Fibroblast of skin of back (primary cell): ENCODE data around the gene TCIRG1.

Experiments used
- DNase-seq: peaks from one replicate; pipeline ENCODE4 v3.0.0-alpha.2; 2013

The TCIRG1 gene

GRCh38 chr11:68051191-68052136 is 12.6 kb downstream of the TCIRG1 start:
- DNase-seq, result no peak

GRCh38 chr11:68052137-68052873 is 13.5 kb downstream of the TCIRG1 start:
- DNase-seq, result no peak

GRCh38 chr11:68053117-68053516 is 14.3 kb downstream of the TCIRG1 start:
- peak; percentile 21 for DNase-seq

- DNase-seq, result no peak
Measured at GRCh38 chr11:68053981-68054812, 15.4 kb downstream of the TCIRG1 start.

GRCh38 chr11:68056317-68057285 is 17.8 kb downstream of the TCIRG1 start:
- peak; percentile 16 for DNase-seq

- DNase-seq, result no peak
Measured at GRCh38 chr11:68057807-68058206, 19.0 kb downstream of the TCIRG1 start.

GRCh38 chr11:68061508-68061907 is 22.7 kb downstream of the TCIRG1 start:
- no peak for DNase-seq

GRCh38 chr11:68064926-68065325 is 26.1 kb downstream of the TCIRG1 start:
- no peak for DNase-seq

- no peak for DNase-seq
Measured at GRCh38 chr11:68065841-68066240, 27.0 kb downstream of the TCIRG1 start.

GRCh38 chr11:68066742-68067141 is 27.9 kb downstream of the TCIRG1 start:
- DNase-seq, result no peak

GRCh38 chr11:68067991-68068390 is 29.2 kb downstream of the TCIRG1 start:
- DNase-seq, result no peak

GRCh38 chr11:68071281-68072048 is 32.6 kb downstream of the TCIRG1 start:
- DNase-seq, result no peak

GRCh38 chr11:68074584-68075352 is 35.9 kb downstream of the TCIRG1 start:
- DNase-seq, result no peak

- DNase-seq, result no peak
Measured at GRCh38 chr11:68076371-68077042, 37.7 kb downstream of the TCIRG1 start.

GRCh38 chr11:68077617-68078582 is 39.1 kb downstream of the TCIRG1 start:
- no peak for DNase-seq

- DNase-seq, result no peak
Measured at GRCh38 chr11:68080860-68081259, 42.0 kb downstream of the TCIRG1 start.

- no peak for DNase-seq
Measured at GRCh38 chr11:68081691-68082090, 42.9 kb downstream of the TCIRG1 start.

- DNase-seq, result no peak
Measured at GRCh38 chr11:68082481-68082880, 43.7 kb downstream of the TCIRG1 start.
